ENCODE results near the gene ZNF205.
A peak's percentile ranks its signal among the peaks of the same experiment; 100 is the strongest.
"Not testable (repeated sequence)": the region's sequence is repeated elsewhere in the genome, so short reads cannot be mapped to it uniquely, and the experiment has no call there.

Gene ZNF205

GRCh38 chr16:3135126-3135715 is 22.8 kb downstream of the ZNF205 start:
- no peak for DNase-seq

GRCh38 chr16:3137267-3137666 is 24.9 kb downstream of the ZNF205 start:
- DNase-seq: no peak

DNA sequence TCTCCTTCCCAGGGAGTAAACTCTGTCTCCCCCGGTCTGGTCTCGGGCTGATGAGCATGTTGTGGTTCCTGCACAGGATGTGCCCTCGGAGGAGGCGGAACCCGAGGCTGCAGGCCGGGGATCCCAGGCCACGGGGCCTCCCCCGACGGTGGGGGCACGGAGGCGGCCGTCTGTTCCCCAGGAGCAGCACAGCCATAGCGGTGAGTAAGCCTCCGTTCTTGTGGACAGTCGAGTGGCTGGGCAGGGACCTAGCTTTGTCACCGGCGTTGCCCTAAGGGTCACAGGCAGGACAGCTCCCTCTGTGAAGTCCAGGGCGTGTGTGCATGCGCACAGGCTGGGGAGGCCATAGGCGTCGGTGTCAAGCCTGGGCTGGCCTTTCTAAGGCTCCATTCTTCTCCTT is 26.0 kb downstream of the ZNF205 start:
- DNase-seq: no peak

DNA sequence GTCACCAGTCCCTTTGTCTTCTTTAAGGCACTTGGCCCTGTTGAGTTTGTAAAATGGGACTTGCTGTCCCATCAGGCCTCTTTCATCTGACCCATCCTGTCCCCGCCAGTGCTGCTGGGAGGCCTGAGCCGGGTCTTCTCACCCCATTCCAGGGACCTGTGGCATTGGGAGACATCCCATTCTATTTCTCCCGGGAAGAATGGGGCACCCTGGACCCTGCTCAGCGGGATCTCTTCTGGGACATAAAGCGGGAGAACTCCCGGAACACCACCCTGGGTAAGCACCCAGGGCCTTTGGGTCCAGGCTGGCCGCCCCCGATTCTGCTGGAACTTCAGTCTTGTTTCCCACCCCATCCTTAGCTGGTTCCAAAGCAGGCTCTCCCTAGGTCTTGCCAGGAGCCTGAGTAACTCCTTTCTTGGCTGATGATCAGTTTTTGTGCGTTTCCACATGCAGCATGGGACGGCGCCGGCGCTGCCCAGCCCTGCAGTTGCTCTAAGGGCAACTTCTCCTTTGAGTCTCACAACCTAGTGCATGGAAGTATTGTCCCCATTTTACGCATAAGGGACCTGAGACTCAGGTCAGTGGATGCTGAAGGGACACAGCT is 26.5 kb downstream of the ZNF205 start:
- DNase-seq: no peak

GRCh38 chr16:3139561-3139960 is 27.2 kb downstream of the ZNF205 start:
- DNase-seq: not testable (repeated sequence)

GRCh38 chr16:3140603-3141427 is 28.4 kb downstream of the ZNF205 start:
- DNase-seq: no peak

- DNase-seq: no peak
These were observed 29.5 kb downstream of the ZNF205 start for GRCh38 chr16:3141781-3142311.

- DNase-seq: no peak
These were observed 29.9 kb downstream of the ZNF205 start for GRCh38 chr16:3142327-3142726.

- DNase-seq: no peak
These were observed 30.4 kb downstream of the ZNF205 start for GRCh38 chr16:3142770-3143169.

GRCh38 chr16:3143189-3143588 is 30.8 kb downstream of the ZNF205 start:
- DNase-seq: no peak

DNA sequence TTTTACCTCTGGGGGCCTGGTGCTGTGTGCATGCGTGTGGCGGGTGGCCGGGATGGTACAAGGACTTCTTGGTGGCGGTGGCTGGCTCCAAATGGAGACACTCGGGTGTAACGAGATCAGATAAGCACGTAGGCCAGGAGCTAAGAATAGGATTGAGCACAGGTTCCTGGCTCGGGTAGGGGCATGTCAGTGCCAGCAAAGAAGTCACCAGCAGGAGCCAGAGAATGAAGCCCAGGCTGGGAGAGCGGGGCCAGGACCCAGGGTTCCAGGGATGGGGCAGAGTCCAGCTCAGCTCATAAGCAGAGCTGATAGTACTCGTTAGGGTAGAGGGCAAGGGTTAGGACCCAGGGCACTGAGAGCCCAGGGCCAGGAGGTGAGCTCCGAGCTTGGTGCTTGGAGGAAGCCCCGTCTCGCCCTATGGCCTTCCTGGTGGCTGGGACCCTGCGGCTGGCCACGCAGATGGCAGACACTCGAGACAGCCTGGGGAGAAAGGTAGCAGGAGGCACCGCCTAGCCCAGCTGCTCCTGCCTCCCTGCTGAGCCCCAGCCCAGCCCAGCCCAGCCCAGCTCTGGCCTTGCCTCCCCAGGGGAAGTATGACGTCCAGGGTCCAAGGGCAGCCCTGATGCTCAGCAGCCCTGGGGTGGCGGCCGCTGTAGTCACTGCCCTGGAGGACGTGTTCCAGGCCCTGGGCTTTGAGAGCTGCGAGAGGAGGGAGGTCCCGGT is 31.4 kb downstream of the ZNF205 start:
- no peak for DNase-seq

- no peak for DNase-seq
These were observed 32.1 kb downstream of the ZNF205 start for GRCh38 chr16:3144321-3144983.

DNA sequence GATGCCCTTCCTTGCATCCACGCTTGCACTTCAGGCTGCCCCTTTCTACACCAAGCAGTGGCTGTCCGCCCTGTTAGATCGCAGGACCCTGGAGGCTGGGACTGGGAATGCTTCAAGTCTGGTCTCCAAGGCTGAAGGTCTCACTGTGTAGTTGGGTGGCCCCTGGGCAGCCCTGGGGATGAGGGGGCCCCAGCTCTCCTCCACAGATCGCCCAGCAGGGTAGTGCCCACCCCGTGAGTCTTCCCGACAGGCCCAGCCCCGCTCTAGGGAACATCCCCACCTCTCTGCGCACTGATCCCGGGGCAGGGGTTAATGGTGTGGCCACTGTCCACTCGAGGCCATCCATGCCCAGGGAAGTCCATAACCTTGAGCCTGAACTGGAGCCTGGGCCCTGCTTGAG is 32.8 kb downstream of the ZNF205 start:
- no peak for DNase-seq

DNA sequence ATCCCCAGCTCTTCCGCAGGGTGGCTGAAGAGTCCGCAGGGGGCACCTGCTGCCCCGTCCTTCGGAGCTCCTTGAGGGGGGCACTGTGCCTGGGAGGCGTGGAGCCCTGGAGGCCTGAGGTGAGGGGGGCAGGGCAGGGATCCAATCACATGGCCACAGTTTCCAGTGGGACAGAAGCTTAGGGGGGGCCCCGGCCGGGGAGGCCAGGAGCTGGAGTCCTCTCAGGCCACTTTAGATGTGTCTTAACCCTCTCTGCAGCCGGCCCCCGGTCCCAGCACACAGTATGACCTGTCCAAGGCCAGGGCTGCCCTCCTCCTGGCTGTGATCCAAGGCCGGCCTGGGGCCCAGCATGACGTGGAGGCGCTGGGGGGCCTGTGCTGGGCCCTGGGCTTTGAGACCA is 33.3 kb downstream of the ZNF205 start:
- DNase-seq: no peak

- DNase-seq: no peak
These were observed 34.8 kb downstream of the ZNF205 start for GRCh38 chr16:3147046-3147756.

- DNase-seq: no peak
These were observed 35.3 kb downstream of the ZNF205 start for GRCh38 chr16:3147757-3148104.

DNA sequence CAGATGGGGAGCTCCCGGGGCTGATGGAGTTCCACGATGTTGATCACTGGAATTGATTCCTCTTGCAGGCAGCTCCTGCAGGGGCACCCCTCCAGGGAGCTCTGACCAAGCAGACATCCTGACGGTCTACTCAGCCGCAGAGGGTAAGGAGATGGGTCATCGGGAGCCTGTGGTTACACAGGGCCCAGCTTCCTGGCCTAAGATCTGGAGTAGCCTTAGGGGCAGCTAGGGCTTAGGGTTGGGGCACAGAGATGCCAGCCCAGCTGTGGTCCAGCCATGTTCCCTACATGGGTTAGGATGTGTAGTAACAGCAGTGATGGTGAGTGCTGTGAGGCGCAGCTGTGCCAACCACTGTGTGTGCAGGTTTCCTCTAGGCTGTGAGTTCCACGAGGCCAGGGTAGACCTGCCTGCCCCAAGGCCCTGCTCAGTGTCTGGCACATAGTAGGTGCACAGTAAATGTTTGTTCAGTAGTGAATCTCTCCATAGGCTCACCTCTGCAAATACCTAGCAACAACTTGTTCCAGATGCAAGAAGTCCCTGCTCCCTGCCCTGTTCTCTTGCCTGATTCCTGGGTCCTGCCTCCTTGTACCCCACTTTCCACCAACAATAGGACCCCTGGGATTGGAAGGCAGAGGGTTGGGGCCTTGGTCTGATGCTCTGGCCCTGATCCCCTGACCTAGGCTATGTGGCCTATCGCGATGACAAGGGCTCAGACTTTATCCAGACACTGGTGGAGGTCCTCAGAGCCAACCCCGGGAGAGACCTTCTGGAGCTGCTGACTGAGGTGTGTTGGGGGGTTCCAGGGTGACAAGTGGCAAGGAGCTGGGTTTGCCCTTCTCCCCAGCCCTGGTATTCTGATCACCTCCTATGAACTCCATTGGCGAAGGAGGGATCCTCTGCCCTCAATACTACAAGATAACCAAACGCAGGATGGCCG is 36.1 kb downstream of the ZNF205 start:
- no peak for DNase-seq

GRCh38 chr16:3149193-3149530 is 36.8 kb downstream of the ZNF205 start:
- DNase-seq: no peak

DNA sequence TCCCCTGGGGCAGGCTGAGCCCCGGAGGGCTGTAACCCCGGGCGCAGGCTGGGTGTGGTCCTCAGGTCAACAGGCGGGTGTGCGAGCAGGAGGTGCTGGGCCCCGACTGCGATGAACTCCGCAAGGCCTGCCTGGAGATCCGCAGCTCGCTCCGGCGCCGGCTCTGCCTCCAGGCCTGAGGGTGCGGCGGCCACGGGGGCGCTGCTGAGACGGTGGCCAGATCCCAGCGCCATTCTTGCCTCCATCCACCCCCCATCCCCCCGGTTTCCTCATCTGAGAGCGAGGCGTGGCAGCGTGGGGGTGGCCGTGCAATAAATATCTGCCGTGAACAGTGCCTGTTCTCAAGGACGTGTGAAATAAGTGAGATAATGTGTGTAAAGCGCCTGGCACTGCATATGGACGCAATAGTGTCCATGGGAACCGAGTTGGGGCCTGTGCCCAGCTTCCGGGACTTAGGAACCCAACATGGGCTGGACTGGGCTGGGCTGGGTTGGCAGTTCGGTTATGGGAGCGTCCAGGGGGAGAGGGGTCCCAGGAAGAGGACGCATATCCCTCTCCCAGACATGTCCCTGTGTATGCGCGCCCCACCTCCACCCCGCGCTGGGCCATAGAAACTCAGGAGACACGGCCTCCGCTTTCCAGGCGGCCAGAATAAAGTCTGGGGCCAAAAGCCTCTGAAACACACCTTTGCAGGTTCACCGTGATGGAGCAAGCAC is 37.4 kb downstream of the ZNF205 start:
- DNase-seq: peak; percentile 29
